Ishikawa (cell line): ENCODE results near the gene ATP11A.

ENCODE experiments used
- EP300 ChIP-seq: IDR thresholded peaks from 2 replicates; pipeline ENCODE4 v1.6.1; 2012; ENCODE audit warnings: borderline replicate concordance
- NFIC ChIP-seq: IDR thresholded peaks from 2 replicates; pipeline ENCODE4 v1.6.1; 2012
- YY1 ChIP-seq: IDR thresholded peaks from 2 replicates; pipeline ENCODE4 v1.6.1; 2012; ENCODE audit warnings: low read depth
- TF ChIP-seq, protein P1 (sequence below): IDR thresholded peaks from 2 replicates; pipeline ENCODE4 v1.6.1; 2012

DNA sequence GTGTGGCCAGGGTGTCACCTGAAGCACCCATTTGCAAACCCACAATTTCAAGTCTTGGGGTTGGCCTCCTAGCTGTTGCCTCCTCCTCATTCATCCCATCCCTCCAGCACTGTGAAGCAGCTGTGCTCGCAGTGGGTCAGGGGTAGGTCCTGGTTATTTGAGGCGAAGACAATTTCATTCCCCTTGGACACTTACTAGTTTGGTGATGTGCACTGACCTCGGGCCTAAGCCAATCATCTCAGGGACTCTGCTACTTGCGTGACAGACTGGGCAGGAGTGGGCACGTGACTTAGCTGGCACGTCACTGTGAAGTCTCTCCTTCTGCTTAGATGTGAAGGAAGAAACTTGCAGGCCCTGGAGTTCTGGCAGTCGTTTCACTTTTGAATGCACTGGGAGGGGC lies 3.5 kb upstream of the ATP11A start:
- TF ChIP-seq EP300: no peak
- TF ChIP-seq, protein P1, sequence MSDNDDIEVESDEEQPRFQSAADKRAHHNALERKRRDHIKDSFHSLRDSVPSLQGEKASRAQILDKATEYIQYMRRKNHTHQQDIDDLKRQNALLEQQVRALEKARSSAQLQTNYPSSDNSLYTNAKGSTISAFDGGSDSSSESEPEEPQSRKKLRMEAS: no peak
- TF ChIP-seq NFIC: no peak
- no peak for TF ChIP-seq YY1
